AG09309 (cell line): ENCODE results near the gene AFF3.

ENCODE experiments used
- DNase-seq: peaks from one replicate; pipeline ENCODE4 v3.0.0-alpha.2; 2010; ENCODE audit warnings: low read depth
- H3K4me3 ChIP-seq: 2 replicates; pipeline ENCODE4 v1.5.1; 2011; ENCODE audit warnings: mild to moderate bottlenecking, low read depth, low read length, moderate library complexity; ENCODE audit not compliant: control insufficient read depth
- TF ChIP-seq, protein P1 (sequence below): IDR thresholded peaks from 2 replicates; pipeline ENCODE4 v1.5.1; 2011; ENCODE audit warnings: mild to moderate bottlenecking, low read depth, low read length, inconsistent platforms; ENCODE audit not compliant: insufficient read depth, control insufficient read depth; ENCODE audit errors: missing control alignments

AFF3 gene

DNA sequence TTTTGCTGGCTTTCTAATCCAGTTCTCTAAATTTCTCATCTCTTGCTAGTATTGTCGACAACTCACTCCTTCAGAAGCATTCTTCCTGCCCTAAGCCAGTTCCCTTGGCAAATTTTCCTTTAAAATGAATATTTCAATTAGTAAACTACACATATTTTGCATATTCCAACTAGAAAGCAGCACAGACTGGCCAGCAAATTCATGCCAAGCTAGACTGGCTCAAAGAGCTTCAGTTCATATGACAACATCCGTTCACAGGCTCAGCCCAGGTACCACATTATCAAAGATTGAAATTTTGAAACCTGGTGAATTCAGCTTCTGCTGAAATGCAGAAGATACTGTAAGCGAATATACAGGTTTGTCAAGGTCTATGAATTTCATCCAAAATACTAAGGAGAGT lies 64.5 kb downstream of the AFF3 start:
- no peak overlapping the region for H3K4me3 ChIP-seq
- TF ChIP-seq, protein P1, sequence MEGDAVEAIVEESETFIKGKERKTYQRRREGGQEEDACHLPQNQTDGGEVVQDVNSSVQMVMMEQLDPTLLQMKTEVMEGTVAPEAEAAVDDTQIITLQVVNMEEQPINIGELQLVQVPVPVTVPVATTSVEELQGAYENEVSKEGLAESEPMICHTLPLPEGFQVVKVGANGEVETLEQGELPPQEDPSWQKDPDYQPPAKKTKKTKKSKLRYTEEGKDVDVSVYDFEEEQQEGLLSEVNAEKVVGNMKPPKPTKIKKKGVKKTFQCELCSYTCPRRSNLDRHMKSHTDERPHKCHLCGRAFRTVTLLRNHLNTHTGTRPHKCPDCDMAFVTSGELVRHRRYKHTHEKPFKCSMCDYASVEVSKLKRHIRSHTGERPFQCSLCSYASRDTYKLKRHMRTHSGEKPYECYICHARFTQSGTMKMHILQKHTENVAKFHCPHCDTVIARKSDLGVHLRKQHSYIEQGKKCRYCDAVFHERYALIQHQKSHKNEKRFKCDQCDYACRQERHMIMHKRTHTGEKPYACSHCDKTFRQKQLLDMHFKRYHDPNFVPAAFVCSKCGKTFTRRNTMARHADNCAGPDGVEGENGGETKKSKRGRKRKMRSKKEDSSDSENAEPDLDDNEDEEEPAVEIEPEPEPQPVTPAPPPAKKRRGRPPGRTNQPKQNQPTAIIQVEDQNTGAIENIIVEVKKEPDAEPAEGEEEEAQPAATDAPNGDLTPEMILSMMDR = no peak
- no peak for DNase-seq

DNA sequence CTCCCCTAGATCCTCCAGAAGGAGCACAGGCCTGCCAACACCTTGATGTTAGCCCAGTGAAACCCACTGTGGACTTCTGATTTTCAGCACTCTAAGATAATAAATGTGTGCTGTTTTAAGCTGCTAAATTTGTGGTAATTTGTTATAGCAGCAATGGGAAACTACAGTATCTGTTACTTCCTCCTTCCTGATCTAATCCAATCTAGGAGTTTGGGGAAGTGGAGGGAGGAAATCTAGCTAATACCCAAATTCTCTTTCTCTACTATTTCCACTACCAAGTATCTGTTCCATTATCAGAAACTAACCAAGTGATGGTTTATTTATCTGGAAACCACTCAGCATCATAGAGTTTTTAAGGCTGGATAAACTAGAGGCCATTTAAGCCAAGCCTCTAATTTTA lies 64.9 kb downstream of the AFF3 start:
- no peak overlapping the region for H3K4me3 ChIP-seq
- DNase-seq = no peak
- TF ChIP-seq, protein P1 = no peak

DNA sequence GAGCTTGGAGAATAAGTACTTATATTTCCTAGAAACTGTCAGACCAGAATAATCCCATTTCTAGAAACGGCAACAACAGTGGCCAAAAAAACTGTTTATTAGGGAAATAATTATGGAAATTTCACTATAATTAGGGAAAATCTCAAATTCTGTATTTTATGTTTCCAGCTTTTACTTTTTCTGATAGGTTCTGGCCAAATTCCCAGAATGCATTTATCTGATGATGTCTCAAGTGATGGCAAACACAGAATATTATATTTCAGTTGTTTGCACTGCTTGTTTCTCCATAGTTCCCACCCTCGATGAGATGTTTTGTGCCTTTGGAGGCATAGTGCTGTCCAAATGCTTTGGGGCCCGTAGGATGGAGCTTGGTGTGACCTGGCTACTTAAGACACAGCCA lies 66.9 kb downstream of the AFF3 start:
- no peak overlapping the region for H3K4me3 ChIP-seq
- TF ChIP-seq, protein P1 = no peak
- DNase-seq = no peak

DNA sequence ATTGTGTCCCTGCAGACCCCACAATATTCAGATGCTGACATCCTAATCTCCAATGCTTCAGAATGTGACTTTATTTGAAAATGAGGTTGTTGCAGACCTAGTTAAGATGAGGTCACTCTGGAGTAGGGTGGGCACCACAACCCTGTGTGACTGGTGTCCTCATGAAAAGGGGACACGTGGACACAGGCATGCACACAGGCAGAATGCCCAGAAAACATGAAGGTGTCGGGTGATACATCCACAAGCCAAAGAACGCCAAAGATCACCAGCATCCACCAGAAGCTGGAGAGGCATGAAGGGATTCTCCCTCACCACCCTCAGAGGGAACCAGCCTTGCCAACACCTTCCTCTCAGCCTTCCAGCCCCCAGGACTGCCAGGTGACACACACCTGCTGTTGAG lies 69.3 kb downstream of the AFF3 start:
- TF ChIP-seq, protein P1 = no peak
- no peak overlapping the region for H3K4me3 ChIP-seq
- DNase-seq = no peak

DNA sequence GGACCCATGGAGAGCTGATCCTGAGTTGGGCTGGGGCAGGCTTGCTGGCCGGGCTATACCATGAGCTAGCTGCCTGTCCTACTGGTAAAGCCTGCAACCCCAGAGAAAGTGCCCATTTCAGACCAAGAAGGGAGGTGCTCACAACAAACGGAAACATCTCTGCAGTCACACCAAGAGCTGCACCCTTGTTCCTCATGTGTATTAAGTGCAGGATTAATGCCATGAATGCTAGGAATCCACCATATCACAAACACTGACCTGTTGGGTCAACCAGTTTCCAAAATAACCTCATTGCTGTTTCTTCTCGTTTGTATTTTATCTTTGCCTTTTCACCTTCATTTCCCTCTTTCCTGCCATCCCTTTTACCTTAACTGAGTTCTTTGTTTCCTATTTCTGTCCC lies 69.9 kb downstream of the AFF3 start:
- no peak for DNase-seq
- H3K4me3 ChIP-seq = no peak overlapping the region
- TF ChIP-seq, protein P1 = no peak

DNA sequence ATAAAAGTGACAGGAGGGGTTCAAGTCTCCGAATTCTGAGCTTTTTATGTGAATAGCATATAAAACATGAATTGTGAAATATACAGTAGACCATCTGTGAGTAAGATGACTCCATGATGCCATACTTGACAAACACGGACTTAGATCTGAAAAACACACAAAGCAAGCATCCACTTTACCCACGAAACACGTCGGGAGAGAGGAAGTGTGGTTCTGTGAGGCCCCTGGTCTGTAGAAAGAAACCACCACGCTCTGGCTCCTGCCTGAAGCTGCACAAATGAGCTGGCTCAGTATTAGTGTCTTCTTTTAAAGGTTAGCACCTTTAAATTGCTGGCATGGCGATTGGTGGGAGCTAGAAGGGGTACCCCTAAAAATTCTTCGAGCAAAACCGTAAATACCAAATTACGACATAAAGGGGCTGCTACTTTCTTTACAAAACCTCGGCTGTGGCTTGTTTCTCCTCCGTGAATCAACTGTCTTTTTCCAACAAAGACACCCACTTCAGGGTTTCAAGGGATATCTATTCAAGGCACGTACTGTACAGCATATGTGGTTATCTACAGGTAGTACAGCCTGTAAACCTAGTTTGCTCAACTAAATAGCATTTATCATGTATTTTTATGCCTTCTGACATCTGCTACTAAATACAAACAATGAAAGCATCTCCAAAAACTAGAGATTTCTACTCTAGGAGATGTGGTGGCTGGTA lies 70.9 kb downstream of the AFF3 start:
- no peak overlapping the region for H3K4me3 ChIP-seq
- DNase-seq = no peak
- TF ChIP-seq, protein P1 = no peak
